Activated CD4-positive, alpha-beta T cell treated with anti-CD3 and anti-CD28 coated beads, Interleukin-2, Interleukin-6, amounts not matched to agents 100 ng/mL and 50 ng/mL, durations not matched to agents 16 hours and 8 hours (primary cell): ENCODE data around the gene LTA4H.

ENCODE experiments used
- DNase-seq: peaks from one replicate; pipeline ENCODE4 v3.0.0-alpha.2; 2020

Gene LTA4H

DNA sequence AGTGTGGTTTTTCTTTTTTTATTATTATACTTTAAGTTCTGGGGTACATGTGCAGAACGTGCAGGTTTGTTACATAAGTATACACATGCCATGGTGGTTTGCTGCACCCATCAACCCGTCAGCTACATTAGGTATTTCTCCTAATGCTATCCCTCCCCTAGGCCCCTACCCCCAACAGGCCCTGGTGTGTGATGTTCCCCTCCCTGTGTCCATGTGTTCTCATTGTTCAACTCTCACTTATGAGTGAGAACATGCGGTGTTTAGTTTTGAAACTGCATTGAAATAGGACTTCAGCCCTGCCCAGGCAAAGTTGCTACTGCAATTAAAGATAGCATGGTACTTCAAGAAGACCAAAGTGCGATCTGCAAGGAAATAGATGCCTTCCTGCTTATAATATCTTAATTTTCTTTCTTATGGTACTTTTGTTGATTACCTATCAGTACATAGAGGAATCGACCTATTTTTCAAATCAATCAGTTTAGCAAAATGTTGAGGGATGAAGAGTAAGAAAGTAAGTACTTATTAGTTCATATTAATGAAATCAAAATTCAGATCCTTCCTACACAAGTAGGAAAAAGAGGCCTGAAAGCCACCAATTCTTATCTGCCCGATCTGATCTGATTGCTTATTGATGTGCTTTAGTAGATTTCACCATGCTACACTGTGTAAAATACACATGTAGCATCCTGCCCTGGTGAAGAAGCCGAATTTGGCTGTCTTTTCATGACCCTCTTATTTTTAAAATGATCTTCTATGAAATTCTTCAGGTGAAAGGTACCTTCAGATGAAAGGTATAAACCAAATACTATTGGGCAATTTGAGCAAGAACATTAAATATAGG lies 1.6 kb downstream of the LTA4H start:
- DNase-seq: no peak

DNA sequence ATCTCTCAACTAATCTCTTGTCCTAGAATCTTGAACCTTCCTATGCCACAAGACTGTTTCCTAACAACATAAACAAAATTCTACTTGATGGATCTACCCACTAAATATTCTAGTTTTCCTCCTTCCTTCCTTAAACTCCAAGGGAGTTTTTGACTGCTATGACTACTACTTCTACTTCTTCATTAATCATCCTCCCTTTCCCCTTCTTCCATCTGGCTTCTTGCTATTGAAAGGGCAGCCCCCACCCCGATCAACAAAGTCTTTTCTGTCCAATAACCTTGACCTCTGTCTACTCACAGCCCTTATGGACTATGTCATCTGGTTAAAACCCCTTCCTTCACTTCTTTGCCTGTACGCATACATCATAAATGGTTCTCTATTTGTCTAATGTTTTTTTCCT lies 5.6 kb downstream of the LTA4H start:
- no peak for DNase-seq

DNA sequence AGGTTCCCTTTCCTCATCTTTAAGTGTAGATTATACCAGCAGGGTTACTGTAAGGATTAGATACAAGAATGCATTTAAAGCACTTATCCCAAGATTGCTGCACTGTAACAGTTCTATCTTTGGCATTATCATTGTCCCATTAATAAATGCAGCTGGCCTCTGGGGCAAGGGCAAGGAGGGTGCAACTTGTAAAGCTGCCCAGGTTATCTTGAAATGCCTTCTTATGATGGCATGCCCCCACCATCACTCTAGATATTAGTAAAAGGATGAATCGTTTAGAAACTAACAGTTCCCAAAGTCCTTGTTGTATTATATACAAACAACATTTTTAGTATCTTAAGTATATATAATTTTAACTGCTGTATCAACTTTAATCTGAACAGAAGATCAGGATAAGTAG lies 6.8 kb downstream of the LTA4H start:
- peak; percentile 25 for DNase-seq

DNA sequence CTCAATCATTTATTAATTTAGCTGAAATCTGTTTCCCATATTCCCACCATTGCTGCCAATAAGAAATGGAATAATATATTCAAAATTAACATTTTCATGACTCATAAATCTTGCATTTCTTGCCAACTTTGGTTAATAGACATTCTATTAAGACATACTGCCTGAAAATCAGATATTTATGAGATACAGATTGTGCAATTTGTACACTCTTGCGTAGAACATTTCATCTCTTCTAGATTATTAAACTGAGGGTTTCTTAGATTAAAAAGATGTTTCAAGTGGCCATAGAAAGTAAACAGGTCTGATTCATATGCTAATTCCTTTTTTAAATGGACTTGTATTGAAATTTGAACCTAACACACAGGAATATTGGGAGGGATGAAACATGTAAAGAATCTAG lies 9.1 kb downstream of the LTA4H start:
- DNase-seq: no peak

DNA sequence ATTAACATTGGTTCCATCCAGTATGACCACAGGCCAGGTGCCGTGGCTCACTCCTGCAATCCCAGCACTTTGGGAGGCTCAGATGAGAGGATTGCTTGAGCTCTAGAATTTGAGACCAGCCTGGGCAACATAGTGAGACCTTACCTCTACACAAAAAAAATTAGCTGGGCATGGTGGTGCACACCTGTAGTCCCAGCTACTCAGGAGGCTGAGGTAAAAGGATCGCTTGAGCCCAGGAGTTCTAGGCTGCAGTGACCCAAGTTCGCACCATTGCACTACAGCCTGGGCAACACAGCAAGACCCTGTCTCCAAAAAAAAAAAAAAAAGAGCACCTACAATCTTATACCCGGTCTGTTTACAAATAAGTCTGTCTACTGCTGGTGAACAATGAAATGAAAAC lies 9.9 kb downstream of the LTA4H start:
- DNase-seq: no peak

DNA sequence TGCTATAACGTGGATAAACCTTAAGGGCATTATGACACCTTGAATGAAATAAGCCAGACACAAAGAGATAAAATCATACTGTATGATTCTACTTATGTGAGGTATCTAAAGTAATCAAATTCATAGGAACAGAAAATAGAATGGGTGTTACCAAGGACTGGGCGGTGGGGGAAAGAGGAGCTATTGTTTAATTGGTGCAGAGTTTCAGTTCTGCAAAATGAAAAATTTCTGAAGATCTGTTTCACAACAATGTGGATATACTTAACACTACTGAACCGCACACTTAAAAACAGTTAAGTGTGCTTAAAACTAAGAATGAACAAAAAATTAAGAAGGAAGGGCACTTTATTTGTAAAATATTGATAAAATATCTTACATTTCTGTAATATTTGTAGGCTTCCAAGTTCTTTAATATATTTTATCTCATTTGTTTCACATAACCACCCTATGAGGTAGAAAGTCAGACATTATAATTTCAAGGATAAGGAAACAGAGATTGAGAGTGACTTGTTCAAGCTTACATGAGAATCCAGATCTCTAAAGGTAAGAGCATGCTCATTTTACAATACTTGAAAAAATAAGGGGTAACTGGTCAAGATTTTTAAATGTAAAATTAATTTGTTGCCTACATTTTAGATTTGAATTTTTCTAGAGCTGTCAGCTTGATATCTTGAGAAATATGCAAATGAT lies 14.9 kb downstream of the LTA4H start:
- no peak for DNase-seq

DNA sequence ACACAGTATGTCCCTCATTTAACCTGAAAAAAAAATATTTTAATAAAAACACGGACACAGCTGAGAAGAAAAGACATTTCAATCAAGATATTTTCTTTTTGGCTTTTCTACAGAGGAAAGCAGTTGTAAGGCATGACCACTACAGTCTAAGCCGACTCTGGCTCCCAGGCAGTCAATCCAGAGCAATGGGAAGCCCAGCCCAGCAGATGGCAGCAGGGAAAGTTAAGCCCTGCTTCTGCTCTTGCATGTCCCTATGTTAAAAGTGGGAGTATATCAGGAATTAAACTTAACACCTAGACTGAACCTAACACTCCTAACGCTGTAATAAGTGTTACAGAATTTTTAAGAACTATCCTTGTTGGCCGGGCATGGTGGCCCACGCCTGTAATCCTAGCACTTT lies 19.7 kb downstream of the LTA4H start:
- DNase-seq: no peak

DNA sequence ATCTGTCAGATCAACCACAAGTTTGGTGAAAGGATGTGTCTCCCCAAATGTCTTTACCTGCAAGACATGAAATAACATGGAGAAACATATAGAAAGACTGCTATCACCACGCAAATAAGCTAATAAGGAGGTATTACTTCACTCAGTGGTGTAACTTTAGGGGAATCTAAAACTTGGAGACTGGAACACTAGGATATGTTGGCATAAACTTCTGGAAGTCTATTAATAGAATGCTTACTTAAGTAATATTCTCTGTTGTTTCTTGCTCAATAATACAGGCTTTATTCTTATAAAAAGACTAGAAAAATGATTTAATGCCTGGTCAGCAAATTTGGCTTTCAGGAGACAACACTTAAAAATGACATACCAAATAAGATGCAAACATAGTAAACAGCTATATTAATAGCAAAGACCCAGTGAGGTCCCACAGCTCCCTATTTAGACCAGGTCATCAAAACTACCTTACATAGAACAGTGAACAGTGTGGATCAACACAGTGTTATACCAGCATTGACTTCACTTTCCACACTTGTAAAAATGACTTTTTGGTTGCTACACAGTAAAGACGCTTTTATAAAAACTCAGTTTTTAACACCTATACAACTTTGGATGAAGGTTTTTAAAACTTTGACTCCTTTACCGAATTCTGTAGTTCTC lies 20.3 kb downstream of the LTA4H start:
- DNase-seq: no peak

DNA sequence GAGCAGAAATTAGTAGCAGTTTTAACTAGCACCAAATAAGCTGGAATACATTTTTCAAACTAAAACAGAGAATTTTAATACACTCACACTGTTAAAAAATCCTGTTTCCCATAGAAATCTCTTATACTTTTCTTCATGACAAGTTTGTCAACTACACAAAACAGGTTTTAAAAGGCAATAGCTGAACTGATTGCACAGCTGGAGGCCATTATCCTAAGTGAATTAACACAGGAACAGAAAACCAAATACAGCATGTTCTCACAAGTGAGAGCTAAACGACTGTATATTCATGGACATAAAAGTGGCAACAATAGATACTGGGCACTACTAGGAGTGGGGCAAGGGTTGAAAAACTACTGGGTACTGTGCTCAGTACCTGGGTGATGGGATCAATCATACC lies 27.7 kb downstream of the LTA4H start:
- DNase-seq: no peak

DNA sequence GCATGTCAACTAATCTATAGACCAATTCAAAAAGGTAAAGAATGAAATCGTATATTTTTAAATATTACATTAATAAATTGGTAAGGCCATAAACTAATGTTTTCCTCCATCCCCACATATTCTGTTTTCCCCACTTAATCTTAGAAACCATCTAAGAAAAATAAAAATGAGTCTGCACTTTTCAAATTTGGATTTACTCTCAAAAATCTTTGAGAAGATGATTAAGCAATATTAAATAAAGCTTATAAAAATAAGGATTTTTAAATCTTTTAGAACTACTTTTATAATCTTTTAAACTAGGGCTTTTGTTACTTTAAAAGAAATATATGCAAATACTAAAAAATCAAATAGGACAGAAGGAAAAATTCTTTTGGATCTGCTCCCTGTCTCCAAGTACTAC lies 28.7 kb downstream of the LTA4H start:
- DNase-seq: no peak

DNA sequence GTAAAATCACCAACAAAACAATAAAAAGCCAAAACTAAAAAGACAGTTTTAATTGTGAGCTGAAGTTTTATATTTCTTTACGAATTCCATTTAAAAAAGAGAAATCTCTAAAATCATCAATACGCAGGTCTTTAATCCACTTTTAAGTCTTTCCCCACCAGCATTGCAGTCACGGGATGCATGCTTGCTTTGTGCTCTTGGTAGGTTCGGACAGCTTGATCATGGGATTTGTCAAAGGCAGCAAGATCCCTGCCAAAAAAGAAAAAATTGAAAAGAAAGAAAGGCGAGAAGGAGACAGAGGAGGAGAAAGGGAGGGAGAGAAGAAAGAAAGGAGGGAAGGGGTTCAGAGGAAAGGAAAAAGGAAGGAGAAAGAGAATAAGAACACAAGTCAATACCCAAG lies 34.5 kb downstream of the LTA4H start:
- DNase-seq: no peak

DNA sequence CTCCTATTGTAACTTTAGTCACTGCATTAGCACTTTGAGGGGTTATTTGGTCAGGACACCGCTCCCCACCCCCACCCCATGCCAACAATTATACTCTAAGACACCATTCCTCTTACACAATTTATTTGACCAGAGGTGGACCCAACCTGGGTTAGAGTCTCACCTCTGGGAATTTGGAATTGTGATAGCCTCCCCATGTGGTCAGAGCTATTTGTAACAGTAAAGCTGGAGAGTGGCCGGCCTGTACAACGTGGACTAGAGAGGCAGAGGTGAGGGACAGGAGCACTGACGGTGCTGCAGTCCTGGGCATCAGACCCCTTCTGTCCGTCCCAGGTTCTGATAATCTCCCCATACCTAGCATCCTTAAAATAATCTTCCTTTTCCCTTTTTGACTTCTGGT lies 35.9 kb downstream of the LTA4H start:
- no peak for DNase-seq

DNA sequence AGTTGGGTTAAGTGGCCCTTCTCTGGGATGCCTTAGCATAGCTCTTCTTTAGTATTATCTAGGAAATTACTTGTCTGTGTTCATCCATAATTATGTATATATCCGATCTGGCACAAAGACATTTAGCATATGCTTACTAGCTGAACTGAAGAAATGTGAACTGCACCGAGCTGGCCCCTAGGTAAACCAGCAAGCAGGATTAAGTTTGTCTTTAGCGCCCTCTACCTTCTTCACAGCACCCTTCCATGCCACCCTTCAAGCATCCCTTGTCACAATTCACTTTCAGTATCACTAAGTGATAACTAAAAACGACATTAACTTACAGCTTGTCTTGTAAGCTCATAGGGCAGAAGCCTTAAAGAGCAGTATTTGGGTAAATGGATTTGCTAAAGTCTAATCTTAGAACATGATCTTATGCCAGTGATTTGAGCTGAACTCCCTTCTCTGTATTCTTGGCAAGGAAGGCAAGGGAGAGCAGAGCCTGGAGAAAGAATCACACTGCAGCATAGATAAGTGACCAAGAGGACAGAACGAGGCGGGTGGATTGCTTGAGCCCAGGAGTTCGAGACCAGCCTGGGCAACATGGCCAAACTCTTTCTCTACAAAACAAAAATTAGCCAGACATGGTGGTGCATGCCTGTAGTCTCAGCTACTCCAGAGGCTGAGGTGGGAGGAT lies 36.6 kb downstream of the LTA4H start:
- DNase-seq: peak; percentile 85

DNA sequence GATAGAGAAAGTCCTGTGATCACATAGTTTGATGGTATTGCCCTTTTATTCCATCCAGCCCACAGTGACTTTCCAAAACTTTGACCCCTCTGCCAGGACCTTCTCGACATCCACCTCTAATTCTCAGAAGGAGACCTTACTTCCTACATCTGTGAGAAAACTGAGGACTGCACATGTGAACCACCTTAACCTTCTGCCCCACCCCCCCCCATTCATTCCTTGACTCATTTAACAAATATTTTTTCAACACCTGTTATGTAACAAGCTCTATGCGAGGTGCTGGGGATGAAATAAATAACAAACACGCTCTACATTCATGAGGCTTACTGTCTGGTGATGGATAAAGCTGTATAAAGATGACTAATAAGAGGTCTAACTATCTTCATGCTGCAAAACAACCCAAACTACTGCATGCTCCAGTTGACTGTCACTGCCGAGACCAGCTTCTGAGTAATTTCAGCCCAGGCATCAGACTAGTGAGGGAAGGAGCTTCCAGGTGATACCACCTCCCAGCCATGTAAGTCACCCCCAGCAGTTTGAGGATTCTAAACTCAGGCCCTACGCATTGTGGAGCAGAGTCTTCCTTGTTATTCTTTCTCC lies 37.4 kb downstream of the LTA4H start:
- DNase-seq: peak; percentile 67

DNA sequence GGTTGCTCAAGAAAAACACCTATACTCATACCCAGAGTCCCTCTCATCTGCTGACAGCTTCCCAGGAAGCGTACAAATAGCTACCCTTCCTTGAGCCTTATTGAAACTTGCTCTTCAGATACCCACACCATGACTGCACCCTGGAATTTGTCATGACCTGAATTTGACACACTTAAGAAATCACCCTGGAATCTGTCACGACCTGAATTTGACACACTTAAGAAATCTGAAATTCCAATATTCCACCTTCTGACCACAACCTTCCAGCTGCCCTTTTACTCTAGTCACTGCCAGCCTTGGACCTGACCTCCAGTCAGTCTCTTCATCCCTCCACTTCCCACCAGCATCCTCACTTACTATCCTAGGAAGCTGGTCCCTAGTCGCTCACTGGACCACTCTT lies 38.1 kb downstream of the LTA4H start:
- DNase-seq: no peak

DNA sequence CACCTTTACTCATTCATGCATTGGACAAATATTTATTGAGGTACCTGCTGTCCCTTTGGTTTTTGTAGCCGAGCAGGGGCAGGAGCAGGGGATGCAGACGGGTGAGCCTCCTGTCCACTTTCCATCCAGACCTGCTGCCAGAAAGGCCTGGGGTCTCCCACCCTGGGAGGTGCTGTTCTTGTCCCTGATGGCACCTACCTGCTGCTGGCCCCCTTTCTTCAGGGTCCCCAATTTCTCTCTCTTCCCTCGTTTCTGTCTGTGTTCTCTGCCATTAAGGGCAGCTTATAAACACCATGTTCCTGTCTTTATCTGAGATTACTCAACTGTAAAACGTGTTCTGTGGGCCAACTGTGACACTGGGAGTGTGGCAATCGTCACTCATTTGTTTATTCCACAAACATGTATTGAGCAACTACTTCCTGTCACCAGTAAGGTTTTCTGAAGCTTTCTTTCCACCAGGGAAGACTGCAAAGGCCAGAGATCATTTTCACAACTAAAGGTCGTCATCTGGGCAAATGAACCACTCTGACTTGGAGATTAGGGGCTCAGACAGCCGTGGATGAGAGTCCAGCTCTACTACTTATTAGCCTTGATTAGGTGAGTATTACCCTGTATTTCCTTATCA lies 39.2 kb downstream of the LTA4H start, which contains the start of gene HAL:
Gene HAL (minus strand): TSS at position 311 of the 625 bp plus-strand sequence. CDS start 434 bp downstream, outside the sequence.
- DNase-seq: peak; percentile 10

DNA sequence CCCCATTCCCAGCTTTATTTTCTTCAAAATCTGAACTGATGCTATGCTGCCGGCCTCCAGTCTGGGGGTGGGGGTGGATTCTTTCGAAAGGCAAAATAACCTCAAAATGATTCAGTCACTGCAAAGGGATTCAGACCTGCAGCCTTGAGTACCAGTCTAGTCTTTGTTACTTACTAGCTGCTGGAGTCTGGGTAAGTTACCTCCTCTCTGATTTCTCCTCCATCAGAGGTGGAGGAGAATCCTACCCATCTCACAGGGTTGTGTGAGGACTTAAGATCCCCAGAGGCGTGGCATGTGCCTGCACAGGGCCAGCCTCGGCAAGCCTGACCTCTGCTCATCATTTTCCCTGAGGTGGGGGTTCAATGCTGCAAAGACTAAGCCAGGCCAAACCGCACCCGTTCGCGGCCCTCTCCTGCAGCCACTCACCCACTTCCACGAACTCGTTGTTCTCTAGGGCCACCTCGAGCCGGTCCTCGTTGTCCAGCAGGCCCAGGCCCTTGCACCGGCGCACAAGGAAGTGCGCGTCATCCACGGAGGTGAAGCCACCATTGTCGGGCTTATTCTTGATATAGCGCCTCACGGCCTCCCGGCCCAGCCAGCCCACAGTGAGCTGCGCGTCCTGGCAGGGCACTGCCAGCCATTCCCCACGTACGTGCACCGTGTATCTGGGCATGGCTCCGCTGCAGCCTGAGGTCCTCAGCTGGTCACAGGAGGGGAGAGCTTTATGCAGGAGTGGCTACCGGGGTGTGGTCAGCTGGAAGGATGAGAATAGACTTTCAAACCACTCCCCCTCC lies 40.0 kb downstream of the LTA4H start:
- no peak for DNase-seq

DNA sequence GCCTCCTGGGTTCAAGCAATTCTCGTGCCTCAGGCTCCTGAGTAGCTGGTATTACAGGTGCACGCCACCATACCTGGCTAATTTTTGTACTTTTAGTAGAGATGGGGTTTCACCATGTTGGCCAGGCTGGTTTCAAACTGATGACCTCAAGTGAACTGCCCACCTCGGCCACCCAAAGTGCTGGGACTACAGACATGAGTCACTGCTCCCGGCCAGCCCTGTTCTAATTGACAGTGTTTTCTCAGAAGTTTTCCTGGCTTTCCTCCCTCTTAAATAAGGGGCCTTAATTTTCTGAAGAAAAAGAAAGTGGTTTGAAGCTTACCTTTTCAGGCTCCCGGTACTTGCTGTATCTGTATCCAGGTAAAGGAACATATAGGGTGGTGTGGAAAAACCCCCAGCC lies 40.9 kb downstream of the LTA4H start:
- DNase-seq: no peak

DNA sequence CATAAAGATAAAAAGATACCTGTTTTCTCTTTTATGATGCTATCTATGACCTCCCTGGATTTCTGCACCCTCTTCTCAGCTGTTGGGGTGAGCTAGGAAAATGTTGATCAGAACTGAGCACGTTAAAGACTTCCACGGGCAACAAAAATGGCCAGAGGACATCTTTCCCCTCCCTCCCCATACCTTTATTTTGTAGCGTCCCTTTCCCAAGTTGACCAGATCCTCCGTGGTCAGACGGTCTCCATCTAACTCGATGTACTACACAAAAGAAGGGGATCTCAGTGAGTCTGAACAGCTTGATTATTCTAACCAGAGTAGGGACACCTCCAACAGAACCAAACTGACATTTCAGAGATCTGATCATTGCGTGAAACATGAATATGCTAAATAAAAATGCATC lies 41.5 kb downstream of the LTA4H start:
- no peak for DNase-seq

DNA sequence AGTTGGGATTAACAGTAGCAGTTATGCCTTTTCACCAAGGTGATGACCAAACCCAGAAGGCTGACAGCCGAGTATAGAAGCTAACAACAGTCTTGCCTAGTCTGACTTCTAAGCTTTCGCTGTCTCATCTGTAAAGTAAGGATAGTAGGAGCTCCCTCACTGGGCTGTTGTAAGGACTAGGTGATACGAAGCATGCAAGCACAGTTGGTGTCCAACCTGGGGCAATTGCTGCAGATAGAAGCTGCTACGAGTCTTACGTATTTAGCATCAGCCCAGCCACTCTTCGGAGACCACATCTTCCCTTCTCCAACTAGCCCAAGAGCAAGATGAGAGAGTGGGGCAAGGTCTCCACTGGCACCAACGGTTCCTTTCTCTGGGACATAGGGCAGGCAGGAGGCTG lies 45.3 kb downstream of the LTA4H start:
- DNase-seq: no peak

DNA sequence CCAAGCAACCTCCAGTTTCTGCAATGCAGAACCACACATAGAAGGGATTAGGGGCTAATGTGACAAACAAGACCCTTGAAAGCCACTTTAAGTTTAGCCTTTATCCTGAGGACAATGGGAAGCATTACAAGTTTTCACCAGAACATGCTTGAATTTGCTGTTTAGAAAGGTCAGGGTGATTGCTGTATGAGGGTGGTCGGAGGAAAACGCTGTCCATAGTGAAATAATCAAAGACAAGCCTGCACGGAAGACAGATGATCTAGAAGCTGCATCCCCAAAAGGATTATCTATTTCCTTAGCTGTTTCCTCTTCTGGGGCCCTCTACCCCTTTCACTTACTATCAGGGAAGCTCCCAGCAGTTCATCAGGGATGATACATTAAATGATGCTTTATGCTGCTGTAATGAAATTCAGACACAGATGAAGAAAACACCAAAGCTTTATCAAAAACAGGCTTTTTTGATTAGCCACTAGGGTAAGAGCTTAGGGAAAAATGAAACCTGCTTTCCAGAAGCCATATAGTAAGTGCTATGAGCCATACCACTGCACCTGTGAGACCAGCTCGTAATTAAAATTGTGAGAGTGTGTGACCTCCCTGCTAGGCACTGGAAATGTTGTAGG lies 45.8 kb downstream of the LTA4H start:
- DNase-seq: no peak
